ENCODE data around the gene KMT2B.

KMT2B gene

DNA sequence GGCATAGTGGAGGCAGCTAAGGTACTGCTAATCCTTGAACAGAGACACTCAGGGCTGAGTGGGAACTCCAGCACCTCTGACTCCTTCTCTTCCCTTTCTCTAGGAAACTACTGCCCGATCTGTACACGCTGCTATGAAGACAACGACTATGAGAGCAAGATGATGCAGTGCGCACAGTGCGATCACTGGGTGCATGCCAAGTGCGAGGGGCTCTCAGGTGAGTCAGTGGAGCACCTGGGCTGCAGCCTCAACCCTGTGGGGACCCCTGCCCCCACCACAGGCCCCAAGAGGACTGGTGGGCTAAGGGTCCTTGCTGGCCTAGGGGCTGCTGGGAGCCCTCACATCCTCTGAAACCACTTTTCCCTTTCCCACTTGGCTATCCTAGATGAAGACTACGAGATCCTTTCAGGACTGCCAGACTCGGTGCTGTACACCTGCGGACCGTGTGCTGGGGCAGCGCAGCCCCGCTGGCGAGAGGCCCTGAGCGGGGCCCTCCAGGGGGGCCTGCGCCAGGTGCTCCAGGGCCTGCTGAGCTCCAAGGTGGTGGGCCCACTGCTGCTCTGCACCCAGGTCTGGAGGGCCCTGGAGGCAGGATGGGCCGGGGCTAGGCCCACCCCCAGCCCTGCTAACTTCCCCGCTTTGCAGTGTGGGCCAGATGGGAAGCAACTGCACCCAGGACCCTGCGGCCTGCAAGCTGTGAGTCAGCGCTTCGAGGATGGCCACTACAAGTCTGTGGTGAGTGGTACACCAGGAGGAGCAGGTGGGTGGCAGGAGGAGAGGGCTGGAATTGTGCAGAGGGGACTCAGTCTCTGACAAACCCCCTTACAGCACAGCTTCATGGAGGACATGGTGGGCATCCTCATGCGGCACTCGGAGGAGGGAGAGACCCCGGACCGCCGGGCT lies 9.5 kb downstream of the KMT2B start:
- DNase-seq (ENCODE audit: low read depth): no peak

DNA sequence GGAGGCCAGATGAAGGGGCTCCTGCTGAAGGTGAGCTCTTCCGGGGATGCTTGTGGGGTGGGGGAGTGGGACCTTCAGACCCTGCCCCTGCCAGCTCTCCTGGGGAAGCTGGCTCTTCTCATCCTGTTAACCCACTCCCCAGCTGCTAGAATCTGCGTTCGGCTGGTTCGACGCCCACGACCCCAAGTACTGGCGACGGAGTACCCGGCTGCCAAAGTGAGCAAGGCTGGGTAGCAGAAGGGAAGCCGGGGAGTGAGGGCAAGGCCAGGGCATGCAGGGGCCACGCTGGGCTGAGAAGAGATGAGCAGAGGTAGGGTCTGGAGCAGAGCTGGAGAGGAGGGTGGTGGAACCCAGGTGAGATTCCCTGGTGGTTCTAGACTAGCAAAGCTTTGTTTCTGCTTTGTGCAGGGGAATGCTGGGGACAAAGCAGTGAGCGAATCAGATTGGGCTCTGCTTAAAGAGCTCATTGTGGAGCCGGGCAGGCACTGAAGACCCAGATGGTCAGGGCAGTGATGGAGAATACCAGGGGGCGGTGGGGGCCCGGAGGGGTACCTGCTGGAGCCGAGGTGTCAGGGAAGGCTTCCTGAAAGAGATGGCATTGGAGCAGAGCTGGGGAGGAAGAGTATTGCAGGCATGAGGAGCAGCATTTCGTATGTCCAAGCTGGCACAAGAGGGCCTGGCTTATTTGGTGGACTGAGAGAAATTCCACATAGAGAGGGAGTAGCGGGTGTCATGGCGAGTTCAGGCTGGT lies 10.3 kb downstream of the KMT2B start:
- DNase-seq (ENCODE audit: low read depth): no peak

- DNase-seq (ENCODE audit: low read depth): no peak
Observed at GRCh38 chr19:35729021-35729420, 11.2 kb downstream of the KMT2B start.

- DNase-seq (ENCODE audit: low read depth): no peak
Observed at GRCh38 chr19:35729763-35730162, 12.0 kb downstream of the KMT2B start.

- no peak for DNase-seq (ENCODE audit: low read depth)
Observed at GRCh38 chr19:35730326-35730725, 12.5 kb downstream of the KMT2B start.

DNA sequence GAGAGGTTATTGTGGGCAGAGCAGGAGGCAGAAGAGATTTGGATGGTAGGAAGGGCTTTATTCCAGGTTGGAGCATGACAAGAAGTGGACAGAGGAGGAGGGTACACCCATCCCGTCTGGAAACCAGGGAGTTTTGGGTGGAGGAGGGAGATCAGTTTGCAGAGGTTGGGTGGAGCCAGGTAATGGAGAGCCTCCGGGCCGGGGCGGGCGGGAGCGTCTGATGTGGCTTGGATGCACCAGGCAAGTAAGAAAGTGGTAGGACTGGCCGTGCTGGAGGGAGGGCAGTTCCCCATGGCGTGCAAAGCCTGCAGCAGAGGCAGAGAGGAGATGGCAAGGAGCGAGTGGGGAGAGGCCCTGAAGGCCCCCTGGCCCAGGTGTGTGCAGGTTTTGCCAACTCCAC lies 13.6 kb downstream of the KMT2B start:
- DNase-seq (ENCODE audit: low read depth): no peak

GRCh38 chr19:35731779-35732405 lies 14.1 kb downstream of the KMT2B start:
- DNase-seq (ENCODE audit: low read depth): no peak

GRCh38 chr19:35732540-35733179 lies 14.9 kb downstream of the KMT2B start:
- DNase-seq (ENCODE audit: low read depth): no peak

GRCh38 chr19:35733180-35734125 lies 15.7 kb downstream of the KMT2B start:
- no peak for DNase-seq (ENCODE audit: low read depth)

- DNase-seq (ENCODE audit: low read depth): no peak
Observed at GRCh38 chr19:35734273-35734672, 16.5 kb downstream of the KMT2B start.

- no peak for DNase-seq (ENCODE audit: low read depth)
Observed at GRCh38 chr19:35734889-35735288, 17.1 kb downstream of the KMT2B start.

DNA sequence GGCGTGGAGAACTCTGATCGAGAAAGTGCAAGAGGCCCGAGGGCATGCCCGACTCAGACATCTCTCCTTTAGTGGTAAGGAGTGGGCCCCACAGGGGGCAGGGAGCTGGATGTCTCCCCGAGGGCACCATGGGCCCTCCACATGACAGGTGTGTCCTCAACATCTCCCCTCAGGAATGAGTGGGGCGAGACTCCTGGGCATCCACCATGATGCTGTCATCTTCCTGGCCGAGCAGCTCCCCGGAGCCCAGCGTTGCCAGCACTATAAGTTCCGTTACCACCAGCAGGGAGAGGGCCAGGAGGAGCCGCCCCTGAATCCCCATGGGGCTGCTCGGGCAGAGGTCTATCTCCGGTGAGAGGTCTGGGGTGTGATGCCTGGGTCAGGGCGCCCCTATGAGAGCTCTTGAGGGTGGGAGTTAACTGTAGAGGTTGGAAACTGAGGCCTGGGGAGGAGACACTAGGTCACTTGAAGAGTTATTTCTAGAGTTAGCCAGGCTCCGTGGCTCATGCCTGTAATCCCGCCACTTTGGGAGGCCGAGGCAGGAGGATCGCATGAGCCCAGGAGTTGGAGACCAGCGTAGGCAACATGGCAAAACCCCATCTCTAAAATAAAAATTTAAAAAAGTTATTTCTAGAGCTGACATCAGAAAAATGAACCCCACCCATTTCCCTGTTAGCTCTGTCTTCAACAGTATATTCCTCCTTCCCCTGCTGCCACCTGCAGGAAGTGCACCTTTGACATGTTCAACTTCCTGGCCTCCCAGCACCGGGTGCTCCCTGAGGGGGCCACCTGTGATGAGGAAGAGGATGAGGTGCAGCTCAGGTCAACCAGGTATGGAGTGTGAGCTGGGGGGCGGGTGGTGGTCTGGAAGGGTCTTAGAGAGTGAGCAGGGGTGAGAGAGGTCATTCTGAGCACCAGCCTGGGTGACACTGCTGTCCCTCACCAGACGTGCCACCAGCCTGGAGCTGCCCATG lies 19.4 kb downstream of the KMT2B start:
- no peak for DNase-seq (ENCODE audit: low read depth)

- no peak for DNase-seq (ENCODE audit: low read depth)
Observed at GRCh38 chr19:35738021-35738886, 20.5 kb downstream of the KMT2B start.

DNA sequence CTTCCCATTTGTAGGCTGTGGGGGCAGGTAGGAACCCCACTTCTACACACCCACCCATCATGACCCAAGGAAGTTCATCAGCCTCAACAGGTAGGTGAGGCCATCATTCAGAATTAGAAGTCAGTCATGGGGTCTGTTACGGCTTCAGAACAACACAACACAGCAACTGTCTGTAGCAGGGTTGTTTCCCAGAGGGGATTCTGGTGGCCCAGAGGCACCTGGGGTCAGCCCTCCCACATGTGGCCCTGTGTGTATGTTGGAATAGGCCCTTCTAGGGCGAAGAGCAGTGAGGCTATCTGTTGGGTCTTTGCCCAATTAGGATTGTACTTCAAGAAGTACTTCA lies 21.1 kb downstream of the KMT2B start:
- no peak for DNase-seq (ENCODE audit: low read depth)

- DNase-seq (ENCODE audit: low read depth): no peak
Observed at GRCh38 chr19:35739275-35740107, 21.7 kb downstream of the KMT2B start.

DNA sequence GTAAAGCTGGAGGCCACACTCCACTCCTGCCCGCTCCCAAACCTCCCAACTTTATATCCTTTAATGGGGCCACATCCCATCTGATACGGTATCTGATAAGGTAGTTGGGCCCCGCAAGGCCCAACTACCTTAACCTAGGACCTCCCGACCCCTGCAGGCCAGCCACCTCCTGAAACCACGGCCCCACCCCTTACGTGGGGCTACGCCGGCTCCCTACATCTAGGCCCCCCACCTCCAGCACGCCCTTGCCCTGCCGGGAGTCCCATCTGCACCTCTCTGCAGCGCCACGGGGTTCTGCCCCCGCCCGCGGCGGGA lies 22.3 kb downstream of the KMT2B start:
- no peak for DNase-seq (ENCODE audit: low read depth)

GRCh38 chr19:35740423-35741202 lies 22.8 kb downstream of the KMT2B start:
- DNase-seq (ENCODE audit: low read depth): peak; percentile 92

DNA sequence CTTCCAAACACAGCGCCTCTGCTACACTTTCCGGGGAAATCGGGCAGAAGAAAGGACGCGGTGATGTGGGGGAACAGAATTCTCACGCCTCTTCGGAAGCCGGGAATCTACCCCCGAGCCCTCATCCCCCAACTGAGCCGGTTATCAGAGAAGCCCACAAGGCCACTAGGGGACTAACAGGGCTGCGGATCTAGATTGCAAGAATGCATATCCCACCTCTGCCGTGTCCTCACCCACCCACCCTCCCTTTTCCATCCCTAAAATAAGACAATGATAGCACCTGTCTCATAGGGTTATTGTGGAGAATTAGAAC lies 23.4 kb downstream of the KMT2B start:
- DNase-seq (ENCODE audit: low read depth): no peak
